Measurements from ENCODE around the gene PPAN.

Gene PPAN

GRCh38 chr19:10106100-10106936 lies at the start of gene PPAN:
Gene PPAN, plus strand, starts transcription at chr19:10106362. Its CDS starts 33 bp downstream, at chr19:10106395.
- peak; percentile 98 for DNase-seq (ENCODE audit: low spot score)

DNA sequence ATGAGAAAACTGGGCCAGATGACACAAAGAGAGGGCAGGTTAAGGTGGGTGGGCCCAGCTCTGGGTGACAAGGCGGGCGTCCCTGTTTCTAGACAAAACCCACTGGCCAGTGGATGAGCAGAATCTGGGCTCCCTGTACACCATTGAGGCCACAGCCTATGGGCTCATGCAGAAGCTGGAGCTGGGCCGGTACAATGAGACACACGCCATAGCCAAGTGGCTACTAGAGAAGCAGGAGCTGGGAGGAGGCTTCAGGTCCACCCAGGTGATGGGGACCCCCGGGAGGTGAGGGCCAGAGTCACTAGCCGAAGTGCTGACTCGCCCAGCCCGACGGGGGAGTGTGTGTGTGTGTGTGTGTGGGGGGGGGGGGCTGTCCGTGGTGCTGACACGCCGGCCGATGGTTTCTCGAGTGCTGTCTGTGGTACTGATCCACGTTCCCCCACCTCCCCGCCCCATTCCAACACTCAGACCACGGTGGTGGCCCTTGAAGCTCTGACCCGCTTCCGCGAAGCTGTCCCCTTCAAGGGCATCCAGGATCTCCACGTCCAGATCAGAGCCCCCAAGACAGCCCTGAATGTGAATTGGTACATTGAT lies 44.3 kb upstream of the PPAN start:
- DNase-seq (ENCODE audit: low spot score), result no peak

GRCh38 chr19:10068205-10068604 lies 38.0 kb upstream of the PPAN start:
- no peak for DNase-seq (ENCODE audit: low spot score)

- no peak for DNase-seq (ENCODE audit: low spot score)
Observed at GRCh38 chr19:10069046-10069445, 37.1 kb upstream of the PPAN start.

GRCh38 chr19:10070730-10071446 lies 35.3 kb upstream of the PPAN start:
- DNase-seq (ENCODE audit: low spot score), result no peak

DNA sequence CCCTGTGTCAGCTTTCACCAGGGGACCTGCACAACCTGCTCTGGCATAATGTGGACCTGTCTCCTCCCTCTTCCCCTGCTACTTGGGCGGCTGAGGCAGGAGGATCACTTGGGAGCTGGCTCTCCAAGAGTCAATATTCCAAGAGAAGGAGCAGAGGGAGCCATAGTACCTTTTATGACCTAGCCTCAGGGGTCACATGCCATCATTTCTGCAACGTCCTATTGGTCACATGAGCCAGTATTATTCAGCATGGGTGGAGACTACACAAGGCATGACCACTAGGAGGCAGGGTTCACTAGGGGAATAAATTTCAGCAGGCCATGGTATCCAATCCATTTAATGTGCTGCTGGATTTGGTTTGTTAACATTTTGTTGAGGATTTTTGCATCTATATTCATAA lies 32.0 kb upstream of the PPAN start:
- peak; percentile 10 for DNase-seq (ENCODE audit: low spot score)

GRCh38 chr19:10076535-10076934 lies 29.6 kb upstream of the PPAN start:
- no peak for DNase-seq (ENCODE audit: low spot score)

DNA sequence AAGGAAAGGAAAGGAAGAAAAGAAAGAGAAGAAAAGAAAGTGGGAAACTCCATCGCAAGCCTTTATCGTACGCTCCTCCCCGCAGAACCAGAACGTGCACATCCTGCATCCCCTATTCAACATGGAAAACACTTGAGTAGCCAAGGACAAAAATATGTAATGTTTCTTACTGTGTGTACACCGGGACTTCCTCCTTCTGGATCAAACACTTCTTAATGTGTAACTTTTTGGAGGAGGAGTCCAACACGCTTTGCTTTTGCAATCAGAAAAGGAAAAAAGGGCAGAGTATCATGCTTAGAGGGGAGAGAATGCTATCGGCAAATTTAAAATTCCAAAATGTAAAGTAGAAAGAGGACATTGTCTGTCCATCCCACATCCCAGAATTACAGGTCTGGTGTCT lies 27.8 kb upstream of the PPAN start:
- no peak for DNase-seq (ENCODE audit: low spot score)

DNA sequence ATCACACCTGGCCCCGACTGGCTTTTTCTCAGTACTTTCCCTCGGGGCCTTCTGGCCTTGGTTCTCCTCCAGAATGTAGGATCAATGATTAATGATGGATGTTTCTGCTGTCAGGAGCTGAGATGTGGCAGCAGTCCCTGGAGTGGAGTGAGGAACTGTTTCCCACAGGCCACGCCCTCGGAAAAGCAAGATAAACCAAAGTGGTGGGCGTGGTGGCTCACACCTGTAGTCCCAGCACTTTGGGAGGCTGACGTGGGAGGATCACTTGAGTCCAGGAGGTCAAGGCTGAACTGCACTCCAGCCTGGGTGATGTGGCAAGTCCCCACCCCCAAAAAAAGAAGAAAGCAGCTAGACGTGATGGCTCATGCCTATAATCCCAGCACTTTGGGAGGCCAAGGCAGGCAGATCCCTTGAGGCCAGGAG lies 27.1 kb upstream of the PPAN start:
- no peak for DNase-seq (ENCODE audit: low spot score)

- no peak for DNase-seq (ENCODE audit: low spot score)
Observed at GRCh38 chr19:10083911-10084310, 22.3 kb upstream of the PPAN start.

DNA sequence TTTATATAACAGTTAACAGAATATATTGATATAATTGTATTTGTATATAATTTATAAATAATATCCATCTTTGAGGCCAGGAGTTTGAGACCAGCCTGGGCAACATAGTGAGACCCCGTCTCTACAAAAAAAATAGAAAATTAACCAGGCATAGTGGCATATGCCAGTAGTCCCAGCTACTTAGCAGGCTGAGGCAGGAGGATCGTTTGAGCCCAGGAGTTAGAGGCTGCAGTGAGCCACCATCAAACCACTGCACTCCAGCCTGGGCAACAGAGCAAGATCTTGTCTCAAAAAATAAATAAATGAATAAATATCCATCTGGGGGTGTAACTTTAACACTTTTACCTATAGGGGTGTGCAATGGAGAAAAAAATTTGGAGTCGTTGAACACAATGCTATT lies 21.4 kb upstream of the PPAN start:
- DNase-seq (ENCODE audit: low spot score), result no peak

GRCh38 chr19:10085641-10086590 lies 20.2 kb upstream of the PPAN start, which contains the start of gene SHFL:
Gene SHFL, plus strand, starts transcription at chr19:10086317. Its CDS starts 111 bp downstream, at chr19:10086428.
- peak; percentile 36 for DNase-seq (ENCODE audit: low spot score)

DNA sequence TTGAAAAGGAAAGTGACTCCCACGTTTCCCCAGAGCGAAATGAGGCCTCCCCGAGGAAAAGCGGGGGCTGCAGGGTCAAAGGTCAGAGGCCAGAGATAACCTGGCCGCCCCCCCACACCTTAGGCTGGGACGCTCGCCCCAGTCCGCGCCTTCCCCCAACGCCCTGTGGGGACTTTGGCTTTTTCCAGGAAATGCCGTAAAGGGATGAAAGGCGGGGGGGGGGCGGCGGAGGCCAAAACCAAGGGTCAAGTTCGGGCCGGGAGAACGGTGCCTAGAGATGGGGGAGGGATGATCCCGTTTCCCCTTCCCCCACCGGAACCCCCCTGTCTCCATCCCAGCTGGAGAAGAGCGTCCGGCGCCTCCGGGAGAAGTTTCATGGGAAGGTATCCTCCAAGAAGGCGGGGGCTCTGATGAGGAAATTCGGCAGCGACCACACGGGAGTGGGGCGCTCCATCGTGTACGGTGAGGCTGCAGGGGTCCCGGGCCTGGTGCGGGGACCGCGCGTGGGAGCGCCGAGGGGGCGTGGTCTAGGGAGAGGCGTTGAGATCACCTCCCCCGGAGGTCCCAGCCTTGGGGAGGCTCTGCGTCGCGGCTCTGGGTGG lies 19.5 kb upstream of the PPAN start:
- DNase-seq (ENCODE audit: low spot score), result no peak

- no peak for DNase-seq (ENCODE audit: low spot score)
Observed at GRCh38 chr19:10087296-10088061, 18.7 kb upstream of the PPAN start.

GRCh38 chr19:10088949-10089554 lies 17.1 kb upstream of the PPAN start:
- no peak for DNase-seq (ENCODE audit: low spot score)

DNA sequence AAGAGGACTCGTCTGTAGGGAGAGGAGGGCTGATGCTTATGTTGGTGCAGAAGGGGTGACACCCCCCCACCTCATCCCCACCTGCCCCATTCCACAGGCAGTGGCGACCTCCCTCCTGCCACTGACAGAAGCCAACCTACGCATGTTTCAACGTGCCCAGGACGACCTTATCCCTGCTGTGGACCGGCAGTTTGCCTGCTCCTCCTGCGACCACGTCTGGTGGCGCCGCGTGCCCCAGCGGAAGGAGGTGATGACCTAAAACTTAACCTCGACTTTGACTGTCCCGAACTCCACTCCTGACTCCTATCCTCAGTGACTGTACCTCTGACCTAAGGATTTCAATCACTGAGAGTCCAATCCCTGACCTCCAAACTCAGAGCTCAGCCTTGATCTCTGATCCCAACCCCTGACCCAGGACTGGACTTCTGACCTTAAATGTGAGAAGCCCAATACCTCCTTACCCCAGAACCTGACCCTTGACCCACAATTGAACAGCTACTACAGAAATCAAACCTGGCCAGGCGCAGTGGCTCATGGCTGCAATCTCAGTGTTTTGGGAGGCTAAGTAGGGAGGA lies 16.3 kb upstream of the PPAN start:
- DNase-seq (ENCODE audit: low spot score), result no peak

DNA sequence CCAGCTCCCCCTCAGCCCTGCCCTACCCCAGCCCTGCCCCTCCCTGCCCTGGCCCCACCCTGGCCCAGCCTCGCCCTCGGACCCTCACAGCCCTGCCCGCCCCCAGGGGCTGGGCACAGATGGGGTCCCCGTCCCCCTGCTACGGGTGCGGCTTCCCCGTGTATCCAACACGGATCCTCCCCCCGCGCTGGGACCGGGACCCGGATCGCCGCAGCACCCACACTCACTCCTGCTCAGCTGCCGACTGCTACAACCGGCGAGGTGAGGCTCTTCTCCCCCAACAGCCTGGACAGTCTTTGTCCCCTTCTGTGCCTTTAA lies 14.8 kb upstream of the PPAN start:
- DNase-seq (ENCODE audit: low spot score), result no peak

GRCh38 chr19:10091895-10092641 lies 14.1 kb upstream of the PPAN start:
- no peak for DNase-seq (ENCODE audit: low spot score)

DNA sequence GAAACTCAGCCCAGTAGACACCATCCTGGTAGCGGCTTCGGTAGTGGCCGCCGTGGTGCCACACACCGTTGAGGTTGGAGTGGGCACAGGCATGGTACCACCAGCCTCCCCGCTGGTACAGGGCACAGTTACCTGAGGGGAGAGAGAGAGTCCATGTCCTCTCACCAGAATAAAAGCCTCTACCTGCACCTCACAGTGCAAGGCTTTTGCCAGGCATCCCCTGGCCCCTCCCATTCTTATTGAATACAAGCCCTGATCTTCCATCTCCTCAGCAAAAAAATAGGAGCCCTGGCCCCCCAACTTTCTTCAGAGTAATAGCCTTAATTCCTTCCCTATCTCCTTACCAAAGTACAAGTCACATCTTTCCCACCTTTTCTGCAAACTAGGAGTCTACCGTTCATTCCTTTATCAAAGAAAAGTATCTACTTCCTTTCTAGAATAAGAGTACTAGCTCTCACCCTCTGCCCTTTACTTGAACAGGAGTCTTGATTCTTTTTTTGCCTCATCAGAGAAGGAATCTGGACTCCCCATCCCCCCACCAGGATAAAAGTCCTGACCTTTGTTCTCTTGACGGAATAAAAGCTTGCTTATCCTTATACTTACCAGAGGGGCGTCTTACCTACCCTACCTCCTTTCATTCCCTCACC lies 13.4 kb upstream of the PPAN start:
- no peak for DNase-seq (ENCODE audit: low spot score)
